A673 (cell line): ENCODE data around the gene KRAS.

ENCODE experiments used
- EZH2 ChIP-seq: fragments of 200-600 bp; sonication (generic); IDR thresholded peaks from 2 replicates; pipeline ENCODE4 v1.6.1; 2017; ENCODE audit warnings: borderline replicate concordance, low read depth, mild to moderate bottlenecking, mixed read lengths, antibody characterized with exemption, low read length; ENCODE audit not compliant: poor library complexity, severe bottlenecking
- TF ChIP-seq, protein P1 (sequence below): fragments of 300-800, 200-600 bp; sonication (generic); conservative IDR thresholded peaks from 2 replicates; pipeline ENCODE4 v1.5.1; 2017; ENCODE audit warnings: low read depth, mild to moderate bottlenecking, antibody characterized with exemption, low read length, moderate library complexity, mixed read lengths

DNA sequence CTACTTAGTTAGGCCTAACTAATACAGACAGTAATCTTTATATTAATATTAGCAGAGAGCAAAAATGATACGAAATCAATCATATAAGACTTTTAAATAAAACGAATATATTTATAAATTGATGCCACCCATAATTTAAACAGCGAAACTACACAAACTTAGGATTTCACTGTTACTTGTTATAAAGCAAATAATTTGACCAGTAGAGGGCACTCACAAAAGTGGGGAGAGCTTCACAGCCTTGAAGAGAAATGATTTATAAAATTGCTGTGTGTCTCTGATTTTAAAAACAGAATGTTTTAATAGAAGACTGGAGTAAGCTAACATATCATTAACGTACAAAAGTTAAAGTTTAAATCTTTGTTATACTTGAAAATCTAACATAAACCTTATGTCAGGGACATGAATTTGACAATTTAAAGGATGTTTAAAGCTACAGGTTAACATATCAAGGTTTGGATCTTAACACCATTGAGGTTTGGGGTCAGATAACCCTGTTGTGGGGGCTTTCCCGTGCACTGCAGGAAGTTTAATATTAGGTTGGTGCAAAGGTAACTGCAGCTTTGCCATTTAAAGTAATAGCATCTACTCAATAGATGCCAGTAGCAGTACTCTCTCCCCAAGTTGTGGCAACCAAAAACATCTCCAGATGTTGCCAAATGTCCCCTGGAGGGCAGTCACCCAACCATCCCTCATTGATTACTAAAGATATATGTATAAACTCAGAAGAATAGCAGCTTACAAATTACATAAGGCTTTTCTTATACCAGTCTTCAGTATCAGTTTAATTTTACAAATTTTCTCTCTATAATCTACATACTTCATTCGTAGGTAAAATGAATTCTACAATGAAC is 9.3 kb downstream of the KRAS start:
- TF ChIP-seq, protein P1, sequence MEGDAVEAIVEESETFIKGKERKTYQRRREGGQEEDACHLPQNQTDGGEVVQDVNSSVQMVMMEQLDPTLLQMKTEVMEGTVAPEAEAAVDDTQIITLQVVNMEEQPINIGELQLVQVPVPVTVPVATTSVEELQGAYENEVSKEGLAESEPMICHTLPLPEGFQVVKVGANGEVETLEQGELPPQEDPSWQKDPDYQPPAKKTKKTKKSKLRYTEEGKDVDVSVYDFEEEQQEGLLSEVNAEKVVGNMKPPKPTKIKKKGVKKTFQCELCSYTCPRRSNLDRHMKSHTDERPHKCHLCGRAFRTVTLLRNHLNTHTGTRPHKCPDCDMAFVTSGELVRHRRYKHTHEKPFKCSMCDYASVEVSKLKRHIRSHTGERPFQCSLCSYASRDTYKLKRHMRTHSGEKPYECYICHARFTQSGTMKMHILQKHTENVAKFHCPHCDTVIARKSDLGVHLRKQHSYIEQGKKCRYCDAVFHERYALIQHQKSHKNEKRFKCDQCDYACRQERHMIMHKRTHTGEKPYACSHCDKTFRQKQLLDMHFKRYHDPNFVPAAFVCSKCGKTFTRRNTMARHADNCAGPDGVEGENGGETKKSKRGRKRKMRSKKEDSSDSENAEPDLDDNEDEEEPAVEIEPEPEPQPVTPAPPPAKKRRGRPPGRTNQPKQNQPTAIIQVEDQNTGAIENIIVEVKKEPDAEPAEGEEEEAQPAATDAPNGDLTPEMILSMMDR: peak; percentile 86
- TF ChIP-seq EZH2: no peak
